GM19035 (cell line): ENCODE measurements around the gene GON4L.
"Not testable (repeated sequence)": the region's sequence is repeated elsewhere in the genome, so short reads cannot be mapped to it uniquely, and the experiment has no call there.

Experiments
- ATAC-seq: cut with Tn5 transposase; IDR thresholded peaks from one replicate; pipeline ENCODE4 v1.9.1; 2021; ENCODE audit not compliant: unreplicated experiment

Gene GON4L

GRCh38 chr1:155856975-155857930 is at the start of gene GON4L:
Gene GON4L, minus strand, starts transcription at chr1:155857214. Its CDS starts 3,434 bp downstream, at chr1:155853780.
- peak; percentile 60 for ATAC-seq

GRCh38 chr1:155904261-155904660 is 47.2 kb upstream of the GON4L start:
- ATAC-seq = no peak

- ATAC-seq = no peak
These were observed 43.1 kb upstream of the GON4L start for GRCh38 chr1:155900161-155900560.

GRCh38 chr1:155899683-155900082 is 42.7 kb upstream of the GON4L start:
- ATAC-seq = no peak

GRCh38 chr1:155898888-155899287 is 41.9 kb upstream of the GON4L start:
- ATAC-seq = no peak

- no peak for ATAC-seq
These were observed 40.7 kb upstream of the GON4L start for GRCh38 chr1:155897746-155898145.

- ATAC-seq = not testable (repeated sequence)
These were observed 39.5 kb upstream of the GON4L start for GRCh38 chr1:155896476-155896875.

GRCh38 chr1:155895617-155896016 is 38.6 kb upstream of the GON4L start:
- not testable (repeated sequence) for ATAC-seq

GRCh38 chr1:155893389-155894142 is 36.6 kb upstream of the GON4L start:
- ATAC-seq = no peak

GRCh38 chr1:155892796-155893195 is 35.8 kb upstream of the GON4L start:
- no peak for ATAC-seq

- no peak for ATAC-seq
These were observed 33.2 kb upstream of the GON4L start for GRCh38 chr1:155890251-155890650.

- no peak for ATAC-seq
These were observed 32.6 kb upstream of the GON4L start for GRCh38 chr1:155889566-155889965.

- ATAC-seq = no peak
These were observed 31.5 kb upstream of the GON4L start for GRCh38 chr1:155888481-155888880.

- ATAC-seq = no peak
These were observed 28.0 kb upstream of the GON4L start for GRCh38 chr1:155884982-155885381.

GRCh38 chr1:155884031-155884960 is 27.3 kb upstream of the GON4L start:
- ATAC-seq = no peak

GRCh38 chr1:155882766-155883165 is 25.8 kb upstream of the GON4L start:
- ATAC-seq = no peak

GRCh38 chr1:155882235-155882634 is 25.2 kb upstream of the GON4L start:
- no peak for ATAC-seq

GRCh38 chr1:155880950-155881349 is 23.9 kb upstream of the GON4L start:
- ATAC-seq = no peak

- ATAC-seq = no peak
These were observed 23.2 kb upstream of the GON4L start for GRCh38 chr1:155880251-155880650.

- ATAC-seq = no peak
These were observed 20.9 kb upstream of the GON4L start for GRCh38 chr1:155877945-155878344.

- no peak for ATAC-seq
These were observed 16.8 kb upstream of the GON4L start for GRCh38 chr1:155873860-155874259.
